HG02623 (cell line): ENCODE data around the gene PFKFB1.
"Not testable (repeated sequence)": the region's sequence is repeated elsewhere in the genome, so short reads cannot be mapped to it uniquely, and the experiment has no call there.

Source experiments
- ATAC-seq: cut with Tn5 transposase; IDR thresholded peaks from one replicate; pipeline ENCODE4 v1.9.1; 2021; ENCODE audit warnings: moderate library complexity; ENCODE audit not compliant: unreplicated experiment

Gene PFKFB1

DNA sequence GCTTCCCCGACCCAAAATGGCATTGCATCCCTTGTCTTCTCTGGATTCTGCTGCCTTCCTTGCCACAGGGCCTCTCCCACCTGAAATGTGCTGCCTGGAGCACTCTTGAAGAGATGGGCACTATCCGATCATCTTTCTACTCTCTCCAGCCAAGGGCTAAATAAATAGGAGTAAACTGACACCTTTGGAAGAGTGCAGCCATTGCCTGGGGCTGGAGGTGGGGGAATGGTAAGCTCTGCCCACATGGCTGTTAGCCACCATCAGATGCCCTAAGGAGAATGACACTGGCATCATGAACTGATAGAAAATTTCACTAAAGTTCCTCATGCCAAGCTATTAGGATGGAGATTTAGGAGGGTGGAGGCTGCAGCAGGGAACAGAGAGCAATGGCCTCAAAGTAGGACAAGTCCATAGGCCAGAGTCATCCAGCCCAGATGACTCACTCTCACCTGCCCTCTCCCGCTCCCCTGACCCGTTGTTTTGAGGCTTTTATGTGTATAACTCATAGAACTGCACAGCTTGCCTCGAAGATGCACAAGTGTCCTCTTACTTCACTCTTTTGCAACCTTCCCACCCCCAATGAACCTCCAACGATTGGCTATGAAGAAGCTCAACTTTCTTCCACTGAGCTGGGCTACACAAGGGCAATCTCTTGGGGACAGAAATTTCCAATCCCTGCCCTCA is 822 bp upstream of the PFKFB1 start:
- no peak for ATAC-seq

DNA sequence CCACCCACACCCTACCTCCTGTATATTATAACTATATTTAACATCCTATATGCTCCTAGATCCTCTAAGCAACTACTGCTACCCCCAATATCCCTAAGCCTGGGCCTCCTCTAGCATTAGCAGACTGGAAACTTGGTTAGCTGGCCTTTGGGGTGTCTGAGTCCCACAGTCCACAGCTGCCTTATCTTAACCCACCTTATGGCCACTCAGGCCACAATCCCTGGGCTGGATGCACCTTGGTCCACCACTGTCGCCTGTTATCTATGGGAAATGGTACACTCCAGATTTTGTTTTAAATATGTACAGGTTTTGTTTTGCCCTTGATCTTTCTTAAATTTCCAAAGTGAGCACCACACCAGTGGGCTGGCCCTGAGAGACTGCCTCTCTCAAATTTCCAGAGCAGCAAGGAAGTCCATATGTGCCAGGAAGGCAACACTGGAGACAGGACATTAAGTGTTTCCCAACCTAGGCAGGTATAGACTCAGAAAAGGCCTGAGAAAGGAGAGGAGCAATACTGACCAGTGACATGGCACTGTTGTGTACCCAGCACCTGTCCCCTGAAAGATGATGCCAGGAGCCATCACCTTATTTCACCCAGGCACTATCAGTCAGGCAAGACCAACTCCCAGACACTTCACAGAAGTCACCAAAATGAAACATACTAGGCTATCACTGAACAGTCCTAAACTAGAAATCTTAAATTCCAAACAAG is 921 bp downstream of the PFKFB1 start:
- no peak for ATAC-seq

DNA sequence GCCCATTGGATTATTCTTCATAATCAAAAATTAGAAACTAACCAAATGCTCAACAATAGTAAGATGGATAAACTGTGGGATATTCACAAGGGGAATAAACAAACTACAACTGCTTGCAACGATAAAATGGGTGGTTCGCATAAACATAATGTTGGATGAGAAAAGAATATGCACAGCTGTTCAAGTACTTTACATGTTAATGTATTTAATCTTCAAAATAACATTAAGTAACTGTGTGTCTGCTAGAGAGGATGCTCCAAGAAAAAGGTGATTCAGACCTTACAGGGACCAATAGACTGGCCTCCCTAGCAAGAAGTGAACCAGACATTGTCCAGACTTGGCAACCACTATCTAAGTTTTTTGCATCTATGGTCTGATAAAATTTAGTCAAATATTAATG is 2.3 kb downstream of the PFKFB1 start:
- no peak for ATAC-seq

DNA sequence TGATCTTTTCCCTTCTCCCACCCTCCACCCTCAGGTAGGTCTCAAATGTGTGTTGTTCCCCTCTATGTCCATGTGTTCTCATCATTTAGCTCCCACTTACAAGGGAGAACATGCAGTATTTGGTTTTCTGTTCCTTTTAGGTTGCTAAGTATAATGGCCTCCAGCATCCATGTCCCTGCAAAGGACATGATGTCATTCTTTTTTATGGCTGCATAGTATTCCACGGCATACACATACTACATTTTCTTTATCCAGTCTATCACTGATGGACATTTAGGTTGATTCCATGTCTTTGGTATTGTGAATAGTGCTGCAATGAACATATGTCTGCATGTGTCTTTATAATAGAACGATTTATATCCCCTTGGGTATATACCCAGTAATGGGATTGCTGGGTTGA is 10.7 kb downstream of the PFKFB1 start:
- not testable (repeated sequence) for ATAC-seq

DNA sequence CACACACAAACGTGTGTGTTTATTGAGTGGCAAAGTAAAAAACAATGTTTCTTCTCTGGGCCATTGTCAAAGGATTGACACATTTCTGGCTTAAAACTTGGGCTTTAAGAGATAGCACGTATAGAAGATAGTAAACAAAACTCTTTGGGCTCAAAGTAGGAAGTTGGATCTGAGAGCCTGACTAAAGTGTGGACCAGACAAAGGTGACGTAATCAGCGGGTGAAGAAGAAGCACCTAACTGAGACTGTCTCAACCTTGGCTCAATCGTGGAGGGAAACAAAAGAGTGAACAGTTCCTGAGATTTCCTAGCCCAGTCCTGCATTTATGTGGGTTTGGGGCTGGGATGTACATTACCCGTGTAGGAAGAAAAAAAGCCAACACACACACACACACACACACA is 13.7 kb downstream of the PFKFB1 start:
- no peak for ATAC-seq

DNA sequence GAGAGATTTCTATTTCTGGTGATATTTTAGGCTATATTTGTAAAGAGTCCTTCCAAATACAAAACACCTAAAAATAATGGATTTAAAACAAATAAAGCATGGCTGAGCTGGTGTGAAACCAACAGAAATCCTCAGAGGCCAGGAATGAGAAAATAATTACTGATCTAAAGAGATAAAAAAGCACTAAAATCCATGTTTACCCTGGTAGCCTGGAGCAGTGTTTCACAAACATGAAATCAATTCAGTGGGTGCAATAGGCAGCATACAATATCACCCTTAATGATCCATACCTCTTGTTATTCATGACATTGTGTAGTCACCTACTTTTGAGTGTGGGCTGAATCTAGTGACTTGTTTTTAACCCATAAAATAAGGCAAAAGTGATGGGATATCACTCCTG is 14.6 kb downstream of the PFKFB1 start:
- ATAC-seq: no peak

DNA sequence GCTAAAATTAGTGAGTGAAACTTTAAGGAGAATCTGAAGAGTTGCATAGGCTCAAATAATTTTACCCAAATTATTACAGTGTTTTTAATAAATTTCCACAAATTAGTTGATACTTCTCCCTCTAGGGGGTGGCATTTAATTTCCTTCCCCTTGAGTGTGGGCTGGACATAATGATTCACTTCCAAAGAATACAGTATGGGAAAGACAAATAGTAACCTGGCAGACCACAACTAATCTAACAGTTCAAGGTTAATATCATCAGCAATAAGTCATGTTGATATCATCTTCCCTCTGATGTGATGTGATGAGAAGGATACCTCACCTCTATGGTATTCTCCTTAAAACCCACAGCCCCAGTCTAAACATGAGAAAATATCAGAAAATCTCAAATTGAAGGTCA is 15.5 kb downstream of the PFKFB1 start:
- ATAC-seq: no peak

DNA sequence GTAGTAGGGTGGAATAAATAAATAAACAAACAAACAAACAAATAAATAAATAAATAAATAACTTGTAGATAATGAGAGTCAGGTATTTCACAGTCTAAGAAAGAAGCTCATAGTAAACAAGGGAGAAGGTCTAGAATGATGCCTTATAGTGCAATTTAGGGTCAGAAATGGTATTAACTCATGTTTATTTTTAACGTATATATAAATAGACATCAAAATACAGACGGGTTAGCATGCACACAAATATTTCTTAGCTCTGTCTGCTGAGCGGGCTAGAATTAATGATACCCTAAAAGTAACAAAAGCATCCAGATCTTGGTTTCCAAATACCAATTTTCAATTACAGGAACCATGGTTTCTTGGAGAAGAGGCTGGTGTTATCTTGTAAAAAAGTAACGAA is 16.6 kb downstream of the PFKFB1 start:
- ATAC-seq: no peak

DNA sequence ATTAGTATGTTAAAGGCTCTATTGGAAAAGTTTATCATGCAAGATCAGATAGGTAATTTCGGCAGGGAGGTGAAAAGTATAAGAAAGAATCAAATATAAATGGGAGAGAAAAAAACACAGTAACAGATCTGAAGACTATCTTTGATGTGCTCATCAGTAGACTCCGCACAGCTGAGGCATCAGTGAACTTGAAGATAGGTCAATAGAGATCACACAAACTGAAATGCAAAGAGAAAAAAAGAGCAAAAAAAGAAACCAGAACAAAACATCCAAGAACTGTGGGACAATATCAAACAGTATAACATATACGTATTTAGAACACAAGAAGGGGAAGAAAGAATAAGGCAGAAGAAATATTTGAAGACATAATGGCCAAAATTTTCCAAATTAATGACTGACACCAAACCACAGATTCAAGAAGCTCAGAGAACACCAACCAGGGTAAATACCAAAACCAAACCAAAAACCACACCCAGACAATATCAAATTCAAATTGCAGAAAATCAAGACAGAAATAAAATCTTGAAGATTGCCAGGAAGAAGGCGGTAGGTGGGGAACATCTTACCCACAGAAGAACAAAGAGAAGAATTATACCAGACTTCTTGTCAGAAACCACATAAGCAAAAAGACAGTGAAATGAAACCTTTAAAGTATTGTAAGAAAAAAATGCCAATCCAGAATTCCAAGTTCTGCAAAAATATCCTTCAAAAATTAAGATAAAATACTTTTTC is 29.1 kb downstream of the PFKFB1 start:
- ATAC-seq: no peak

DNA sequence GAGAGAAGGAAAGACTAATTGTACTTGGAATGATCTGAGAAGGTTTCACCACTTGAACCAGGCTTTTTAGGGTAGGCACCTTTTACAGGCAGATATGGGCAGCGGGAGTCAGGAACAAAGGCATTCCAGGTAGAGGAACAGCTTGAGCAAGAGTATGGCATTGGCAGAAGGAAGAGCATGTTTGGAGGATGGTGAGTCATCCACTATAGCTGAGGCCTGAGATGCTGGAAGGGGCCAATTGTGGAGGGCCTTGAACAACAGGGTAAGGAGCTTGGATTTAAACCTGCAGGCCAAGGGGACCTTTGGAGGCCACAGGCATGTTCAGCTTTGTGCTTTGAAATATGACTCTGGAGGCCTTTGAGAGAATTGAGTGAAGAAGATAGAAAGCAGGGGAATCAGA is 32.2 kb downstream of the PFKFB1 start:
- no peak for ATAC-seq

DNA sequence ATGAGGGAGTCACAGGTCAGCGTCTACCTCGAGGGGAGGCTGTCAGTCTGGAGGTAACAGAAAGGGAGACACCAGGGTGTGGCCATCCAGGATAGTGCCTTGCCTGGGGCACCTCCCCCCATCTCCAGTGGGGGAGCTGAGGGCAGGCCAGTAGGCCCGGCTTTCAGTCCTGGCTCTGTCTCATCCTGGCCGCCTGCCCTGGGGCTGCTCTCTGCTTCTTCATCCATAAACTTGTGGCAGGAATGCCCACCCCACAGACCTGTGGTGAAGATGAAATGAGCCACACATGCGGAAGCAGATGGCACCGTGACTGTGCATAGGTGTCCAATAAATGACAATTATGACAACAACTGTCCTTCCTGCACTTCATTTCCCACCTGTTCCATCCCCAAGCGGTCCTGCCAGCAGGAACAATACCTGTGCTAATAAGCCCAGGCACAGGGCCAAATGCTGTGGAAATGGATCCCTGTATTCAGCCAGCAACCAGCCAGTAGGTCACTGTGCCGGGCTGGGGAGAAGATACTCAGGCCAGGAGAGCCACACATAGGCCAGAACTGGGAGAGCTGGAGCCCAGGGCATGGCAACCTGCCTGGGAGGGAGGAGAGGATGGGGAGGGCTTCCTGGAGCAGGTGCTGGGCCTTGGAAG is 43.1 kb downstream of the PFKFB1 start:
- no peak for ATAC-seq

DNA sequence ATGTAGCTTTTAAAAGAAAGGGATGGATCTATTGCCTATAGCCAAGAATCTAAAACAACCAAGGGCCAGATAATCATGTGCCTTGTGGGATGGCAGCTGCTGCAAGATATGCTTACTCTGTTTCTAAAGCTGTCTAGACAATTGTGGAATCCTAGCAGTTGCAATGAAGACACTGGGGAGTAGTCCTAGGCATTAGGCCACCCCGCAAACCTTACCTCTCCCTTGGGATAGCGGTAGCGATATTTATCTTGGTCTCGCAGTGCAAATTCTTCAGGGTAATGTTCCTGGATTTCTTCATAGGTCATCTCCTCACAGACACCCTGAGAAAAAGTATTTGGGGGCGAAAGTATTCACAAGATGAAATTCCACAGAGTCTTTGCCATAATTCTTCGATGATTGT is 48.8 kb downstream of the PFKFB1 start:
- no peak for ATAC-seq

DNA sequence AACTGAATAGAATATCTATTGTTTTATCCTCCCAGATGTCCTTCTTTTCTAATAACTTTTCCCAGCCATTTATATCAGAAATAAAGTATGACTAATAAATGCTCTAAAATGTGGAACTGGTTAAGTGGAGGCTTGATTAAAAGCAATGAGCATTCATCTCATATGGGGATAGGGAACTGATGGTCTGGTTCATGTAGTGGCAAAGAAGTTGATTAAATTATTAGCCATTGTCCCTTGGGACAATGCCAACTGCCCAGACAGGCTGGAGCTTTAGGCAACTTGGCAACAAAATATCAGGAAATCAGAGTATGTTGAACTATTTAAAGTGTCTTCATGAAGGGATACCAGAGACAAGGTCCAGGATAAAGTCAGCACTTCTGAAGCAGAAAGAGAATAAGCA is 49.2 kb downstream of the PFKFB1 start:
- ATAC-seq: no peak

DNA sequence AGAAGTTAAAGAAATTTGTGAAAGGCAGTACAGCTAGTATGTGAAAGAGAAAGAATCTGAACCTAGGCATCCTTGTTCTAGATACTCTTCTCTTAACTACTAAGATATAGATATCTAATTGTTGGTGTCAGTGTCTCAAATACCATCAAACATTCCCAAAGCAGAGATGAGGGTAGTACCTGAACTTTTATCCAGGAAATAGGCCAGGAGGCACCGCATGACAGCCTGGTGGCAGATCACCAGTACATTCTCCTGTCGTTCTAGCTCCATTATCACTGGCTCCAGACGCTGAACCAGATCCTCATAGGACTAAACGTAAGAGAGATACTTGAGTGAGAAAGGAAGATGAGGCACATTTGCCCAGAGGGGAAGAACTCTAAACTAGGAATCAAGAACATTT is 56.6 kb downstream of the PFKFB1 start:
- no peak for ATAC-seq

DNA sequence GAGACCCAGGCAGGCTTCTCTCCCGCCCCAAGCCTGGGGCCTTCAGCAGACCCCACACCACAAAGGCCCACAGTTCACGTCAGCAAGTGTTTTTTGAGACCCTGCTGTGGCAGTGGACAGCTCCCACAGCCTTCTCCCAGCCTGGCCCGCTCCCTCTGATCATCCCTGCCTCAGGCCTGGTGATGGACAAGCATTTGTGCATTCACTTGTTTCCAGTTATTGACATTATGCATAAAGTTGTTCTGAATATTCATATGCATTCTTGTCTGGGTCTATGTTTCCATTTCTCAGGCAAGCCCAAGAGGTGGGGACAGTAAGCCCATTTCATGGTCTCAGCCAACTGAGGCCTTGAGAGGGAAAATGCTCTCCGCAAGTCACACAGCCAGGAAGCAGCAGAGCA is 58.7 kb downstream of the PFKFB1 start:
- ATAC-seq: no peak

DNA sequence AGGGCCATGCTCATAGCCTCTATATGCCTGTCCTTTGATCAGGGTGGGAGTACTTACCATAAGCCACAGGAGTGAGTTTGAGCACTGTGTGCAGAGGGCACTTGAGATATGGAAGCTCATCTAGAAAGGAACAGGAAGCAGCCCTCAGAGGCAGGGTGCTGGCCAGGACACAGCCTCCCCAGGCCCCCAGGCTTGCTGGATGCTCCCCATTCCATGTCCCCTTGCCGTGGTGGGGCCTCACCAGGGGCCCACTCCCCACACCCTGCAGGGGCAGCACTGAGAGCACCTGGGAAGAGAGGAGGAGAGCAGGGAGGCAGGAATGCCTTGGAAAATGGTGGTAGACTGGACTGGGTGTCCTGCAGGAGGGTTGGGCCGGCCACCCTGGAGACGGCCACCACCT is 59.1 kb downstream of the PFKFB1 start:
- no peak for ATAC-seq

DNA sequence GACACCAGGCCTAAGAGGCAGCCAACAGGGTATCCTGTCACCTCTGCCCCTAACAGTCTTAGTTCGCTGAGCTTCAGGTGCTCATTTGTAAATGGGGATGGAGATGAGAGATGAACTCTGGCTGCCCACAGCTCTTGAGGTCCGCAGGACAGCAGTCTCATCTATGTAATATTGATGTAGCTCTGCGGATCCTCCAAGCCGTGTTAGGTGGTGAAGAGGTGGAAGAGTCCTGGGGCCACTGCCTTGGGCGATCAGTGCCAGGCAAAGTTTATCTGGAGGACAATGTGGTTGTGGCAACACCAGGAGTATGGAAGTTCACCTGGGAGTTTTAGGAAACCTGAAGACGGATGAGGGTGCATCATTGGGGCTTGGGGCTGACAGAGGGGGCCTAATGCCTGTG is 59.9 kb downstream of the PFKFB1 start:
- no peak for ATAC-seq

DNA sequence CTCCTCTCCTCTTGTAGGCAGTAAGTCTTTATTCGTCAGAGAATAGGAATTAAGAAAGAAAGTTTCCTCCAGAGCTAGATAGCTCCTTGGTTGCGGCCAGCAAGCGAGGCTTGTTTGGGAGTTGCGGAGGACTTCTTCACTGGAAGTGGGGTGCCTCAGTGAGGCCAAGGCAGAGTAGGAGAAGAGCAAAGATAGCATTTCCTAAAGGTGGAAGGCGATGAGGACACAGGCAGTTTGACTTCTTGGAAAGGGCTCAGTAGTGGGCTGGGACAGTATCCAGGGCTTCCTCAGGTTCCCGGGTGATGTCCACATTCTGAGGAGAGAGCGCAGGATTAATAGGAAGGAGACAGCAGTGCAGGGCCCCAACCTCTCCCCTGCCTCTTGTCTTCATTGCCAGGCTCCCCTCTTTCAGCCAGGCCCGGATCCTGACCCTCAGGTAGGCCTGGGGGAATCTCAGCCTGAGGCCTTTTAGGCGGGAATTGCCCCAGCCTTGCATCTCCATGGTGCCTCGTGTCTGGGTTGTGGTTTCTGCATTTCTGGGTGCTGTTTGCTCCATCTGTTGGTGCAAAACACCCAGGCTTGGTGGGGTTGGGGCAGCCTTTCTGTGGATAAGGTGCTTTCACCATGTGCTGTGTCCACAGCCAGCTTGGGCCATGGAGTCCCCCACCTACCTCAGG is 60.7 kb downstream of the PFKFB1 start:
- no peak for ATAC-seq

DNA sequence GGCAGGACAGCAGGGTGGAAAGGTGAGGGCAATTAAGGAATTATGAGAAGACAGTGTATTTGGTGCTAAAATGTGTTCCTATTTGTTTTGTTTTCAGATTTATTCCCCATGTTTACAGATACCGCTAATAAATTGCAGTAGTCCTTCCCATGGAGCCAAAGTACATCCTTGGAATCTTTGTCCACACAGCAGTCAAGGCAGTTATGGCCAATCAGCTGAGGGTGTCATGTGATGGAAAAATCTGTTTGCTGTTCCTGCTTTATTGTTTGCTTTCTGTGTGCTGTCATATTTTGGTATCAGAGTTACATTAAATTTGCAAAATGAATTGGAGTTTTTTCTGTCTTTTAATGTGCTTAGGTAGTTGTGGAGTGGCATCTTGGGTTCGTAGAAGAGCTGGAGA is 62.9 kb downstream of the PFKFB1 start:
- ATAC-seq: no peak

DNA sequence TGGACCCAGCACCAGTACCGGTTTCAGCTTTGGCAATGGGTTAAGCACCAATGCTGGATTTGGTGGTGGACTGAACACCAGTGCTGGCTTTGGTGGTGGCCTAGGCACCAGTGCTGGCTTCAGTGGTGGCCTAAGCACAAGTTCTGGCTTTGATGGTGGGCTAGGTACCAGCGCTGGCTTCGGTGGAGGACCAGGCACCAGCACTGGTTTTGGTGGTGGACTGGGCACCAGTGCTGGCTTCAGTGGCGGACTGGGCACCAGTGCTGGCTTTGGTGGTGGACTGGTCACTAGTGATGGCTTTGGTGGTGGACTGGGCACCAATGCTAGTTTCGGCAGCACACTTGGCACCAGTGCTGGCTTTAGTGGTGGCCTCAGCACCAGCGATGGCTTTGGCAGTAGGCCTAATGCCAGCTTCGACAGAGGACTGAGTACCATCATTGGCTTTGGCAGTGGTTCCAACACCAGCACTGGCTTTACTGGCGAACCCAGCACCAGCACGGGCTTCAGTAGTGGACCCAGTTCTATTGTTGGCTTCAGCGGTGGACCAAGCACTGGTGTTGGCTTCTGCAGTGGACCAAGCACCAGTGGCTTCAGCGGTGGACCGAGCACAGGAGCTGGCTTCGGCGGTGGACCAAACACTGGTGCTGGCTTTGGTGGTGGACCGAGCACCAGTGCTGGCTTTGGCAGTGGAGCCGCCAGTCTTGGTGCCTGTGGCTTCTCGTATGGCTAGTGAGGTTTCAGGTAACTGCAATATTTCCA is 63.5 kb downstream of the PFKFB1 start:
- ATAC-seq: no peak
